Measurements from ENCODE around the gene TBC1D2B.
"Not testable (repeated sequence)": the region's sequence is repeated elsewhere in the genome, so short reads cannot be mapped to it uniquely, and the experiment has no call there.

Gene TBC1D2B

DNA sequence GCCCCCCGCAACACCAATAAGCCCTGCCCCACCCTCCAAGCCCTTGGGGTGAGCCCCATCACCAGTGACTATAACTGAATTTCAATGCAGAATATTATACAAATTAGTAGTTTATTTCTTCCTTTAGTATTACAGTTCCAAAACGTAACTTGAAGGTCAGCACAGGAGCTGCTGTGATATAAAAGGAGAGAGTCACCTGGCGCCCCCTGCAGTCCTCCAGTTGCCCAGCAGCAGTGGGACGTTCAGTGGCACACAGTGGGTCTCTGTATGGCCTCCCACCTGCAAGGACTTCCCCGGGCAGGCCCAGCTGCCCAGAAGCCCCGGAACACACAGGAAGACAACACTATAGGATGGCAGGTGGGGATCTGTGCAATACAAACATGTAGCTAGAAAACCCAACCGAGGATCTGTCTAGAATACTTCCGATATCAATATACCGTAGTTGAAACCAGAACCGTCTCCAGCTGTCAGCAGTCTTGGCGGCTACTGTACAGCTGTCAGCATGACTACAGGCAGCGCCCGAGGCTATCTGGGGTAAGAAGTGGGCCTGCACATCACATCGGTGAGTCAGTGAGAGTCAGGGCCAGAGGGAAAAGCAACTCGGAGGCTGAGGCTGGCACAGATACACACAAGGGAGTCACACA lies 82.5 kb downstream of the TBC1D2B start:
- CTCF ChIA-PET: interaction anchor here (0.8 to 1.4 kb wide), 3 partner anchors 35 to 113 kb away, joined by 3 to 5 read pairs (median 3); no protein-coding TSS in a partner anchor
- POLR2A ChIA-PET; DNase-seq (ENCODE audit: extremely low spot score): not testable (repeated sequence)

DNA sequence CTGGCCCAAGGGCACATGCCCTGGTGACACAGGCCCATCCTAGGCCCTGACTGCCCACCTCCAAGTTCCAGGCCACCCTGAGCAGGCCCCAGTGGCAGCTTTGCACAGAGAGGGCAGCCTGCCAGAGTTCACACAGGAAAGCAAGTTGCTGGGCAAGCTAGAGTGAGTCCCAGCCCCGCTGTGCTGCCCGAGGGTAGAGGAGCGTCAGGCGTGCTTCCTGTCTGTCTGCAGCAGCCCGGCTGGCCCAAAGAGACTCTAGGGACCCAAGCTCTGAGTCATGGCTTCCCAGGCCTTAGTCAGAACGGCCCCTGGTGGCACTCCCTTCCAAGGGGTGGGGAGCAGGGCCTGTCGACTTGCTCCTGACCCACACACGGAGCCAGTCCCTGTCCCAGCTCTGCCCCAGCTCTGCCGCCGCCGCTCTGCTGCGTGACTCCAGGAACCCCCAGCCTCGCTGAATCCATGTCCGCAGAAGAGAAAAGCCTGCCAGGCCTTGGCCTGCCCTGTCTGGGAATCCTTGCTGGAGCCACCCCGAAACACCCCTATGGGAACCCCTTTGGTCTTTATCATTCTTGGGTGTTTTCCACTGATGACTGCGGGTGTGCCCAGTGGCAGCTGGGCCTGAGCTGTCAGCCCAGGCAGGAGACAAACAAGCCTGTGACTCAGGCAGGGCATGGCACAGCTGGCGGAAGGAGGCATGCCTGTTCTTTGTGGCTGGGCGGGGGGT lies 83.4 kb downstream of the TBC1D2B start:
- DNase-seq (ENCODE audit: extremely low spot score): not testable (repeated sequence)

DNA sequence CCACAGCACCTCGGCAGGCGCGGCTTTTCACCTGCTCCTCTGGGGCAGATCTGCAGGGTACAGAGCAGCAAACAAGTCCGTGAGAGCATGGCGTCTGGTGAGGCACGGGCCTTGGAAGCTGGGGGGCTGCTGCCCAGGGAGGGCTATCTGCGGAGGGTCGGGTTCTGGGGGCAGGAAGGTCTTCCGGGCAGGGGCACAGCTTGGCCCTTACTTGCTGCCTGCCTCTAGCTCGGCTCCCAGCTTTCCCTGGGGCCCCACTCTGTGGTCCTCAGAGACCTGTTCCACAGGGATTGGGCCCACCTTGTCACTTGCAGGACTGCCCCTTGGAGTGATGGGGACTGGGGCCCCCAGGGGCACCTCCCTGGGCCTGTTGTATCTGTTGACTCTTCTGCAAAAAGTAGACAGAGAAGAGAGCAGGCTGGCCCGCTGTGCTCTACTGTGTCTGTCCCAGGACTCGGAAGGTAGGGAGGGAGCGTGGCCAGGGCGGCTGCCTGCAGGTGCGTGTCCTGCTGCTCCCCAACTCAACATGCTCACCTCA lies 84.1 kb downstream of the TBC1D2B start:
- TF ChIP-seq ELF4 (IDR thresholded peaks at IDR 0.05): no peak
- TF ChIP-seq L3MBTL2 (conservative IDR thresholded peaks at IDR 0.05): no peak
- no peak for TF ChIP-seq ZNF384 (IDR thresholded peaks at IDR 0.05)
- no peak for TF ChIP-seq ARNT (IDR thresholded peaks at IDR 0.05)
- TF ChIP-seq SP1 (IDR thresholded peaks at IDR 0.05): no peak
- TF ChIP-seq HDGF (IDR thresholded peaks at IDR 0.05; ENCODE audit: borderline replicate concordance): no peak
- TF ChIP-seq TARDBP (IDR thresholded peaks at IDR 0.05): no peak
- CTCF ChIA-PET: no interaction called here
- POLR2A ChIA-PET: no interaction called here
- no peak for DNase-seq (ENCODE audit: extremely low spot score)

More for the DNA sequence above, 83.4 kb downstream of the TBC1D2B start:
- POLR2A ChIA-PET, CTCF ChIA-PET: not testable (repeated sequence)

DNA sequence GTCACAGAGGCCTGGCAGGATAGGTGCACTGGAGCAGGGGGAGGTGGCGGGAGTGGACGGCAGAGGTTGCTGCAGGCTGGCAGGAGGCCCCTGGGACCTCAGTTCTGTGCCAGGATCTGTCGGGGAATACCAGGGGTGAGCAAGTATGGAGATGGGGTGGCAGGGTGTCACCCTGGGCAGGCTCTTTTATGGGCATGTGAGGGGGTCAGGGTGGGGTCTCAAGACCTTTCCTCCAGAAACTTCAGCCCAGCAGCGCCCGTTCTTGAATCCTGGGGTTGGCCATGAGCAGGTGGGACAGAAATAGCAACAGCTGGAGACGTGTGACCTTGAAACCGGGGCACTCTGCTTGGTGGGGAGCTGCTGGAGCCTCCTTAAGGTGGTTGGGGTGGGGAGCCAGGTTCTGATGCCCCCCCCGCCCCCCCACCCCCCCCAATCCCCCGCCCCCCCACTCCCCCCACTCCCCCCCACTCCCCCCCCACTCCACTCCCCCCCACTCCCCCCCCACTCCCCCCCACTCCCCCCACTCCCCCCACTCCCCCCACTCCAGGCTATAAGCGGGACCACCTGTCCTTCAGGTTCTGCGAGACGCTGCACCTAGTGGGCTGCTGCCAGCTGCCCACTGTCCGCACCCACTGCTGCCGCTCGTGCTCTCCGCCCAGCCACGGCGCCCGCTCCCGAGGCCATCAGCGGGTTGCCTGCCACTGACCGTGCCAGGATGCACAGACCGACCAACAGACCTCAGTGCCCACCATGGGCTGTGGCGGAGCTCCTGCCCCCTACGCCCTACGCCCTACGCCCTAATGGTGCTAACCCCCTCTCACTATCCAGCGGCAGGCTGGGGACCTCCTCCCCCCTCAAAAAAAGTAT lies 84.9 kb downstream of the TBC1D2B start:
- DNase-seq (ENCODE audit: extremely low spot score): no peak
- ChIA-PET CTCF (interaction anchor here (0.6 kb wide), 2 partner anchors 91 to 116 kb away, joined by 3 to 4 read pairs; no protein-coding TSS in a partner anchor), POLR2A (no interaction called here)
- TF ChIP-seq ZNF384 (IDR thresholded peaks at IDR 0.05): no peak
- no peak for TF ChIP-seq TARDBP (IDR thresholded peaks at IDR 0.05)
- no peak for TF ChIP-seq ARNT (IDR thresholded peaks at IDR 0.05)
- no peak for TF ChIP-seq SUZ12 (IDR thresholded peaks at IDR 0.05)
- no peak for TF ChIP-seq ELF4 (IDR thresholded peaks at IDR 0.05)
- no peak for TF ChIP-seq FOXK2 (IDR thresholded peaks at IDR 0.05)
- TF ChIP-seq FOXA1 (IDR thresholded peaks at IDR 0.05): no peak
- TF ChIP-seq NFRKB (IDR thresholded peaks at IDR 0.05): no peak
- no peak for TF ChIP-seq SP1 (IDR thresholded peaks at IDR 0.05)
- no peak for TF ChIP-seq L3MBTL2 (conservative IDR thresholded peaks at IDR 0.05)
- TF ChIP-seq BHLHE40 (IDR thresholded peaks at IDR 0.05; ENCODE audit: borderline replicate concordance): no peak
- no peak for TF ChIP-seq LEF1 (IDR thresholded peaks at IDR 0.05; ENCODE audit: borderline replicate concordance)
- no peak for TF ChIP-seq CTBP1 (IDR thresholded peaks at IDR 0.05; ENCODE audit: borderline replicate concordance)
- no peak for TF ChIP-seq HDGF (IDR thresholded peaks at IDR 0.05; ENCODE audit: borderline replicate concordance)
- TF ChIP-seq FOXM1 (IDR thresholded peaks at IDR 0.05; ENCODE audit: borderline replicate concordance): no peak
- TF ChIP-seq, protein P1, sequence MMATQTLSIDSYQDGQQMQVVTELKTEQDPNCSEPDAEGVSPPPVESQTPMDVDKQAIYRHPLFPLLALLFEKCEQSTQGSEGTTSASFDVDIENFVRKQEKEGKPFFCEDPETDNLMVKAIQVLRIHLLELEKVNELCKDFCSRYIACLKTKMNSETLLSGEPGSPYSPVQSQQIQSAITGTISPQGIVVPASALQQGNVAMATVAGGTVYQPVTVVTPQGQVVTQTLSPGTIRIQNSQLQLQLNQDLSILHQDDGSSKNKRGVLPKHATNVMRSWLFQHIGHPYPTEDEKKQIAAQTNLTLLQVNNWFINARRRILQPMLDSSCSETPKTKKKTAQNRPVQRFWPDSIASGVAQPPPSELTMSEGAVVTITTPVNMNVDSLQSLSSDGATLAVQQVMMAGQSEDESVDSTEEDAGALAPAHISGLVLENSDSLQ (IDR thresholded peaks at IDR 0.05): no peak

DNA sequence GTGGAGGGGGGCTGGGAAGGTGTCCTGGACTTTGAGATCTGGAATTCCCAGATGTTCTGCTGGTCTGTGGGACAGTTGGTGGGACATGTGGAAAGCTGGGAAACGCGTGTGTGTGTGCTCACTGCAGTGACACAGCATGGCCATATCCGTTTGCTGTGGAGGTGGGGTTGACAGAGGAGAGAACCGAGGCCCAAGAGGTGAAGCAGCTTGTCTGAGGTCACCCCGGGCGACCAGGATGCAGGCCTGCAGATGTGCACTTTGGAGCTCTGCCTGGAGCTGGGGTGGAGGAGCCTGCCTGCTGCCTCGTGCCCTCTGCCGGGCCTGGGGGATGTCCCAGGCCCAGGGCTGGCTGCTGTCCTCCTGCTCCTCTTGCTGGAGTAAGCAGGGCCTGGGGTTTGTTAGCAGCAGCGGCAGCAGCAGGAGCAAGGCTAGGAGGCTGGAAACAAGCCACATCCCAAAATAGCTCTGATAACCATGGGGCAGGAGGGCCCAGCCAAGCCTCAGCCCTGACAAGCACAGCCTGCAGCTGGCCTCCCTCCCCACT lies 85.8 kb downstream of the TBC1D2B start:
- DNase-seq (ENCODE audit: extremely low spot score); CTCF ChIA-PET; POLR2A ChIA-PET: not testable (repeated sequence)

DNA sequence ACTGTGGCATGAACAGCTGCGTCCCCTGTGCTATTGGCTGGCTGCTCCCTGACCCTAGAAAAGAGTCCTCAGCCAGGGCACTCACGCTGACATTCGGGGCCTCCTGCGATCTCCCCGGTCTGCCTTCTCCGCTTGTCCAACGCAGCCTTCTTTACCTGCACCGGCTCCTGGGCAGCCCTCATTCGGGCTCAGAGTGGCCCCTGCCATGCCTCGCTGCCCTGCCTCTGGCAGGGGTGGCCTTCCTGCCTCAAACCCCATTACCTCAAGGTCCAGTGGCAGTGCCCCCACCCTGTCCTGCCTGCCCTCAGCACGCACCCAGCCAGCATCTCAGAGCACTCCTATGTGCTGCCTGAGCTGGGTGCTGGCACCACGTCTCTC lies 86.5 kb downstream of the TBC1D2B start:
- ChIA-PET CTCF (interaction anchor here (0.6 kb wide), 1 partner anchor 341 kb away, joined by 3 read pairs; no protein-coding TSS in a partner anchor), POLR2A (no interaction called here)
- TF ChIP-seq, protein P1 (IDR thresholded peaks at IDR 0.05): no peak
- TF ChIP-seq FOXA1 (IDR thresholded peaks at IDR 0.05): no peak
- TF ChIP-seq FOXK2 (IDR thresholded peaks at IDR 0.05): no peak
- no peak for TF ChIP-seq SP1 (IDR thresholded peaks at IDR 0.05)
- no peak for TF ChIP-seq SUZ12 (IDR thresholded peaks at IDR 0.05)
- no peak for TF ChIP-seq HDGF (IDR thresholded peaks at IDR 0.05; ENCODE audit: borderline replicate concordance)
- TF ChIP-seq LEF1 (IDR thresholded peaks at IDR 0.05; ENCODE audit: borderline replicate concordance): no peak
- no peak for TF ChIP-seq TARDBP (IDR thresholded peaks at IDR 0.05)
- DNase-seq (ENCODE audit: extremely low spot score): no peak

All from HEK293T (cell line).